Upper lobe of left lung (tissue), 4 donors: Measurements from ENCODE around the gene ZCCHC7.

Experiments used
- POLR2AphosphoS5 ChIP-seq, 2 donors: sonication (generic); formaldehyde crosslinking; IDR thresholded peaks; one replicate each; pipeline ENCODE4 v1.5.1; 2017; ENCODE audit warnings: antibody characterized with exemption in 2 of 2
- TF ChIP-seq, protein P1 (sequence below), 6 experiments: fragments of 450-650 bp in 4 of 6; fragments of 200-600 bp in 2 of 6; sonication (generic) in 2 of 6; IDR thresholded peaks; one replicate each; pipeline ENCODE4 v1.5.1; 2016 to 2019; ENCODE audit warnings: antibody characterized with exemption in 6 of 6

- TF ChIP-seq POLR2AphosphoS5 (IDR thresholded peaks at IDR 0.05): no peak
- TF ChIP-seq, protein P1, sequence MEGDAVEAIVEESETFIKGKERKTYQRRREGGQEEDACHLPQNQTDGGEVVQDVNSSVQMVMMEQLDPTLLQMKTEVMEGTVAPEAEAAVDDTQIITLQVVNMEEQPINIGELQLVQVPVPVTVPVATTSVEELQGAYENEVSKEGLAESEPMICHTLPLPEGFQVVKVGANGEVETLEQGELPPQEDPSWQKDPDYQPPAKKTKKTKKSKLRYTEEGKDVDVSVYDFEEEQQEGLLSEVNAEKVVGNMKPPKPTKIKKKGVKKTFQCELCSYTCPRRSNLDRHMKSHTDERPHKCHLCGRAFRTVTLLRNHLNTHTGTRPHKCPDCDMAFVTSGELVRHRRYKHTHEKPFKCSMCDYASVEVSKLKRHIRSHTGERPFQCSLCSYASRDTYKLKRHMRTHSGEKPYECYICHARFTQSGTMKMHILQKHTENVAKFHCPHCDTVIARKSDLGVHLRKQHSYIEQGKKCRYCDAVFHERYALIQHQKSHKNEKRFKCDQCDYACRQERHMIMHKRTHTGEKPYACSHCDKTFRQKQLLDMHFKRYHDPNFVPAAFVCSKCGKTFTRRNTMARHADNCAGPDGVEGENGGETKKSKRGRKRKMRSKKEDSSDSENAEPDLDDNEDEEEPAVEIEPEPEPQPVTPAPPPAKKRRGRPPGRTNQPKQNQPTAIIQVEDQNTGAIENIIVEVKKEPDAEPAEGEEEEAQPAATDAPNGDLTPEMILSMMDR (IDR thresholded peaks at IDR 0.05): no peak
These were observed 26.0 kb downstream of the ZCCHC7 start for GRCh38 chr9:37146410-37146809.
